ENCODE measurements around the gene HTR5A.

HTR5A gene

GRCh38 chr7:155090684-155091083 lies 20.6 kb downstream of the HTR5A start:
- no peak for DNase-seq (ENCODE audit: low spot score)

- DNase-seq (ENCODE audit: low spot score), result no peak
Observed at GRCh38 chr7:155093596-155093995, 23.5 kb downstream of the HTR5A start.

GRCh38 chr7:155094636-155095135 lies 24.6 kb downstream of the HTR5A start:
- DNase-seq (ENCODE audit: low spot score), result no peak

- DNase-seq (ENCODE audit: low spot score), result no peak
Observed at GRCh38 chr7:155097338-155097737, 27.2 kb downstream of the HTR5A start.

- no peak for DNase-seq (ENCODE audit: low spot score)
Observed at GRCh38 chr7:155103839-155104238, 33.7 kb downstream of the HTR5A start.

GRCh38 chr7:155104913-155105312 lies 34.8 kb downstream of the HTR5A start:
- DNase-seq (ENCODE audit: low spot score), result no peak

- DNase-seq (ENCODE audit: low spot score), result no peak
Observed at GRCh38 chr7:155106356-155106755, 36.2 kb downstream of the HTR5A start.

- no peak for DNase-seq (ENCODE audit: low spot score)
Observed at GRCh38 chr7:155107126-155107525, 37.0 kb downstream of the HTR5A start.

- DNase-seq (ENCODE audit: low spot score), result no peak
Observed at GRCh38 chr7:155108144-155108901, 38.2 kb downstream of the HTR5A start.

GRCh38 chr7:155109121-155109520 lies 39.0 kb downstream of the HTR5A start:
- DNase-seq (ENCODE audit: low spot score), result no peak

GRCh38 chr7:155115288-155115687 lies 45.2 kb downstream of the HTR5A start:
- no peak for DNase-seq (ENCODE audit: low spot score)

GRCh38 chr7:155119801-155120382 lies 49.8 kb downstream of the HTR5A start:
- no peak for DNase-seq (ENCODE audit: low spot score)

GRCh38 chr7:155120460-155120859 lies 50.3 kb downstream of the HTR5A start:
- DNase-seq (ENCODE audit: low spot score), result no peak

- no peak for DNase-seq (ENCODE audit: low spot score)
Observed at GRCh38 chr7:155122831-155123230, 52.7 kb downstream of the HTR5A start.

- DNase-seq (ENCODE audit: low spot score), result no peak
Observed at GRCh38 chr7:155123413-155123812, 53.3 kb downstream of the HTR5A start.

- no peak for DNase-seq (ENCODE audit: low spot score)
Observed at GRCh38 chr7:155124706-155125105, 54.6 kb downstream of the HTR5A start.

GRCh38 chr7:155129186-155129585 lies 59.1 kb downstream of the HTR5A start:
- no peak for DNase-seq (ENCODE audit: low spot score)

- no peak for DNase-seq (ENCODE audit: low spot score)
Observed at GRCh38 chr7:155129789-155130188, 59.7 kb downstream of the HTR5A start.

- no peak for DNase-seq (ENCODE audit: low spot score)
Observed at GRCh38 chr7:155130493-155130892, 60.4 kb downstream of the HTR5A start.

- no peak for DNase-seq (ENCODE audit: low spot score)
Observed at GRCh38 chr7:155131090-155131489, 61.0 kb downstream of the HTR5A start.

GRCh38 chr7:155132431-155132830 lies 62.3 kb downstream of the HTR5A start:
- no peak for DNase-seq (ENCODE audit: low spot score)

GRCh38 chr7:155136619-155137243 lies 66.6 kb downstream of the HTR5A start:
- no peak for DNase-seq (ENCODE audit: low spot score)
